Fibroblast of villous mesenchyme (primary cell): ENCODE results near the gene SF3A1. TPM values are rescaled to one million over a fixed set of nuclear protein-coding genes. Genes with fewer than 3 reads are reported as not detected.

Source experiments
- DNase-seq: peaks from one replicate; pipeline ENCODE4 v3.0.0-alpha.2; 2010; ENCODE audit warnings: low read depth
- H3K4me3 ChIP-seq: 2 replicates; pipeline ENCODE4 v1.5.1; 2011; ENCODE audit warnings: low read depth, mild to moderate bottlenecking, low read length
- CTCF ChIP-seq: IDR thresholded peaks from 2 replicates; pipeline ENCODE4 v1.5.1; 2012; ENCODE audit warnings: low read depth, mild to moderate bottlenecking, low read length; ENCODE audit not compliant: insufficient read depth
- total RNA-seq: library from RNA; depleted of rRNA; stranded (reverse); fragments of >200 nt; gene quantifications from 2 replicates; pipeline ENCODE4 v1.2.3, GENCODE V29; 2012

The SF3A1 gene
- total RNA-seq, 1 donor: 27.2 TPM

GRCh38 chr22:30289980-30290313 is 66.7 kb downstream of the SF3A1 start:
- H3K4me3 ChIP-seq: peak overlapping the region; percentile 54
- no peak for TF ChIP-seq CTCF
- DNase-seq: no peak

GRCh38 chr22:30289141-30289979 is 67.3 kb downstream of the SF3A1 start, which contains the start of gene CASTOR1:
Gene CASTOR1, minus strand, starts transcription at chr22:30289505. Its CDS starts 8 bp downstream, at chr22:30289497.
- no peak for TF ChIP-seq CTCF

GRCh38 chr22:30288419-30289140 is 68.1 kb downstream of the SF3A1 start:
- no peak for DNase-seq
- peak overlapping the region; percentile 78 for H3K4me3 ChIP-seq
- TF ChIP-seq CTCF: no peak

More at GRCh38 chr22:30289141-30289979, 67.3 kb downstream of the SF3A1 start, which contains the start of gene CASTOR1:
- DNase-seq: peak; percentile 98
- H3K4me3 ChIP-seq: peak within 1 kb of the TSS; percentile 78

DNA sequence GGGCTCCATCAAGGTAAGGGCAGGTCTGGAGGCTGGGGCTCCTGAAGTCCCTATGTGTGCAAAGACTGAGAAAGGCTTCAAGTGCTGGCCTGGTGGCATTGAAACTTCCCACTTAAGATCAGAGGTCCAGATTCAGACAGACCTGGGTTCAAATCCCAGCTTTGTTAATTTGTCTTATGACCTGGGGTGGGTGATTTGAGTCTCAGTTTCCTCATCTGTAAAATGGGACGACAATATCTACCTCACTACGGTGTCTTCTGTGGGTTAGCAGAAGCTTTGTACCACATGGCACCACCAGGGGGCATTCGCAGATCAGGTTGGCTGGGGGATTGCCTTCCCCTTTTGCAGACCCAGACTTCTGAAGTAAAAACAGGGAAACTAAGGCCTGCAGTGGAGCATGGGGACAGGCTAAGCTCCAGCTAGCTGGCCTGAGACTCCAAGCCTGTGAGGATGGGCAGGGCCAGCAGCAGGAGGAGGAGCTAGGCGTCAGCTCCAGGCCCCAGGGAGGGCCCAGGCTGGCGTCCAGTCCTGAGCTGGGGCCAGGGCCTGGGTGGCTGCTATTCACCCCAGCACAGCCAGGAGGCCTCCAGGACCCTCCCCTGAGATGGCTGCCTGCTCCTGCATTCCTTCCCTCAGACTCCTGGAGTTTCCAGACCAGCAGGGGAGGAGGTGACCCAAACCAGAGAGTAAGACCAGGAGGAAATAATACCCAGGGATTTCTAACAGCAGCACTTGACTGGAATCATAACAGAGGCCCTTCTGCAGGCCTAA is 68.9 kb downstream of the SF3A1 start:
- peak; percentile 76 for TF ChIP-seq CTCF
- peak; percentile 94 for DNase-seq
- H3K4me3 ChIP-seq: peak overlapping the region; percentile 78

DNA sequence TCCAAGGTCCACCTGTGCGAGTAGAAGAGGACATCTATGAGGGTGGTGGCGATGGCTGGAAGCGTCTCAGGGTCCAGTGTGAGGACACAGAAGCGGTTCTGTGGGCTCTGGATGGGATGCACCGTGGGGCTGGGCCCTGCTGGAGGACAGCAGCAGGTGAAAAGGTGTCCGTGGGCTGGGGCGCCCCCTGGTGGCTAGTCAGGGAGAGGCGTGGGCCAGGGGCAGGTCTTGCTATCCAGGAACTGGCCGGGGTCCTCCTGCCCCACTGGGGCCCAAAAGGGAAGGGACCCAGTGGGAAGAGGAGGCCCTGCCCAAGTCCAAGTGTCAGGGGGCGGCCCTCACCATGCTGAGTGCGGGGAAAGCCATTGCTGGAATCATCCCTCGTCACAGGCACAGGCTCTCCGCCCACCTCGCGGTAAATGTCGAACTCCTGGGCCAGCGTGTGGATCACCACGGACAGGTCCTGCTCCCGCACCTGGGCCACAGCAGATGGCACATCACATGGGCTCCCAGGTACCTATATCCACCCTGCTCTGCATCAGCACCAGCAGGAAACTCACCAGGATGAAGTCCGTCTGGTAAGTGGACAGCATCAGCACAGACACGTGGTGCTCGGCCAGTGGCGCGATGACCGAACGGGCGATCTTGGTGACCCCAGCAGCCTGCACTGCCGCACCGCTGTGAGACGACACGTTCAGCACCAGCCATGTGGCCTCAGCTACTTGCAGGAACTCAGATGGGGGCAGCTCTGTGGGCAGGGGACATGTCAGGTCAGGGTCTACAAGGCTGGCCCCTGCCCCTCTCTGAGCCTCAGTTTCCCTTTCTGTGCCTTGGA is 69.7 kb downstream of the SF3A1 start:
- H3K4me3 ChIP-seq: no peak overlapping the region
- peak; percentile 84 for TF ChIP-seq CTCF
- DNase-seq: no peak

- no peak for DNase-seq
- no peak overlapping the region for H3K4me3 ChIP-seq
These were observed 70.4 kb downstream of the SF3A1 start for GRCh38 chr22:30286331-30286730.

More at GRCh38 chr22:30286331-30286730, 70.4 kb downstream of the SF3A1 start:
- TF ChIP-seq CTCF: no peak
